Caco-2 (cell line): ENCODE data around the gene SWAP70. TPM values are rescaled to one million over a fixed set of nuclear protein-coding genes. Genes with fewer than 3 reads are reported as not detected.

Experiments
- BruUV-seq: library from RNA; stranded (reverse); fragments of 400-500 nt; replicated peaks from 2 replicates; lab custom pipeline; 2021; lab: Mats Ljungman, UMichigan
- CTCF ChIA-PET: fragments of 300-600 bp; sonication (Branson Sonifier 250); formaldehyde crosslinking; loops from one replicate; lab custom pipeline; 2022; ENCODE audit warnings: antibody characterized with exemption; lab: Charles Lee
- POLR2A ChIA-PET: fragments of 300-600 bp; sonication (Branson Sonifier 250); formaldehyde crosslinking; loops from one replicate; lab custom pipeline; 2022; ENCODE audit warnings: antibody characterized with exemption; lab: Charles Lee
- DNase-seq, 2 experiments: peaks; one replicate each; pipeline versions ENCODE4 v3.0.0 to v3.0.0-alpha.2; 2020 to 2022
- H3K27me3 ChIP-seq: replicated peaks from 2 replicates; pipeline ENCODE4 v1.6.0; 2011; ENCODE audit warnings: low read length; ENCODE audit not compliant: control insufficient read depth, insufficient read depth
- H3K36me3 ChIP-seq: 2 replicates; pipeline ENCODE4 v1.5.1; 2011; ENCODE audit warnings: low read length; ENCODE audit not compliant: control insufficient read depth, insufficient read depth
- H3K4me1 ChIP-seq: fragments of 250-450 bp; sonication (Bioruptor Pico); 2 replicates; pipeline ENCODE4 v1.5.1; 2020; ENCODE audit warnings: mild to moderate bottlenecking
- H3K4me3 ChIP-seq: 2 replicates; pipeline ENCODE4 v1.5.1; 2011; ENCODE audit warnings: low read depth, mild to moderate bottlenecking, control low read depth, low read length
- H3K9me3 ChIP-seq: fragments of 250-450 bp; sonication (Bioruptor Pico); 2 replicates; pipeline ENCODE4 v1.5.1; 2020; ENCODE audit warnings: mild to moderate bottlenecking, moderate library complexity
- H3K27ac Mint-ChIP-seq: one replicate; pipeline ENCODE4 v1.8.0; 2022; ENCODE audit warnings: mixed read lengths; ENCODE audit not compliant: unreplicated experiment
- H3K27me3 Mint-ChIP-seq: one replicate; pipeline ENCODE4 v1.8.0; 2022; ENCODE audit warnings: mixed read lengths; ENCODE audit not compliant: insufficient read depth, unreplicated experiment
- H3K36me3 Mint-ChIP-seq: one replicate; pipeline ENCODE4 v1.8.0; 2022; ENCODE audit warnings: mild to moderate bottlenecking, mixed read lengths; ENCODE audit not compliant: insufficient read depth, unreplicated experiment
- H3K4me1 Mint-ChIP-seq: one replicate; pipeline ENCODE4 v1.8.0; 2022; ENCODE audit warnings: low read depth, mixed read lengths; ENCODE audit not compliant: unreplicated experiment
- H3K4me3 Mint-ChIP-seq: one replicate; pipeline ENCODE4 v1.8.0; 2022; ENCODE audit warnings: mild to moderate bottlenecking, moderate library complexity, mixed read lengths; ENCODE audit not compliant: unreplicated experiment
- H3K9me3 Mint-ChIP-seq: one replicate; pipeline ENCODE4 v1.8.0; 2022; ENCODE audit warnings: mixed read lengths; ENCODE audit not compliant: unreplicated experiment
- intact Hi-C: fragments of 100-400 bp; cut with micrococcal nuclease; formaldehyde crosslinking; loops from one replicate; pipeline ENCODE4 v1.10.0; 2022; ENCODE audit not compliant: unreplicated experiment
- total RNA-seq: library from RNA; stranded (reverse); gene quantifications from 2 replicates; pipeline ENCODE4 v1.2.3, GENCODE V29; 2022
- TF ChIP-seq, protein P1 (sequence below), 2 experiments: fragments of 200-600 bp in 1 of 2; IDR thresholded peaks; 1 replicate in 1 of 2; 2 replicates in 1 of 2; pipeline versions ENCODE4 v1.5.1 to v1.8.0; 2011 to 2022; ENCODE audit warnings: antibody characterized with exemption in 1 of 2, control low read depth in 1 of 2, inconsistent platforms in 1 of 2, low read depth in 1 of 2, low read length in 1 of 2, mild to moderate bottlenecking in 1 of 2, moderate library complexity in 1 of 2; ENCODE audit not compliant: insufficient read depth in 1 of 2, severe bottlenecking in 1 of 2, unreplicated experiment in 1 of 2

The SWAP70 gene
- total RNA-seq, 1 experiment from 2014 or later, result 42.4 TPM

DNA sequence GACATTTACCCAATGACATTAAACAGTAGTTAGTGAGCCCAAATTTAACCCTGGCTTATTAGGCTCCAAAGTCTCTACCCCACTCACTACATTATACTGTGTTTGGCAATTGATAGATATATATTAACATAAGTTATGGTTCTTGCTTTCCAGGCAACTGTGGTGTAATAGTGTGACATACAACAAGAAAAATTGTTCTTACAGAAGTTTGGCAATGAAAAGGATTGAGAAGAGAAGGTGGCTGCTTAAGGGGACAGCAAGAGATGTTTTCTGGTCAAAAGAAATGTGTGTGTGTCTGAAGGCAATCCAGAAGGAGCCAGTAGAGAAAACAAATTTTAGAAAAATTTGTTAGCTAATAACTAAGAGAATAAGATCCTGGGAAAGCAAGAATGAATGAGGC lies 132.4 kb downstream of the SWAP70 start:
- POLR2A ChIA-PET, result no interaction called here

DNA sequence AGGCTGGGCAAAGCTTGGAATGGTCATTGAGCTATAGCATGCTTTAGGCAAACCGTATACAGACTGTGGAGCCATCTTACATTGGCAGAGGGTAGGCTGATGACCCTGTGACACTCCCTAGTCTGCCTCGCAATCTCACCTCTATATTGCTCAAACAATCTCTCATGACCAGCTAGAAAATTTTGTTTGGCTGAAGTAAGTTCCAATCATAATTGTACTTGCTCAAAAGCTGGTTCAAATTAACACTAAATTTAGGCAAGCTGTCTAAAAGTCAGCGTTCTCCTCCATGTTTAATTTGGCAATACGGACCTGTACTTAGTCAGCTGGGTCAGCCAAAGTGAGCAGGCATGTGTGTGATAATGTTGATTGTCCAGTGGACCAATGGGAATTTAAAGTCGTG lies 133.0 kb downstream of the SWAP70 start:
- Histone ChIP-seq H3K27me3 (no peaks in the 10 kb centered on the region), H3K36me3 (peaks cover 1% of the 10 kb centered on the region; the same call in 1 of the 2 replicates), H3K9me3 (no peaks in the 10 kb centered on the region), H3K4me1 (no peaks in the 10 kb centered on the region), H3K4me3 (no peak overlapping the region)
- Mint-ChIP-seq H3K9me3 (no peaks in the 10 kb centered on the region), H3K27me3 (no peaks in the 10 kb centered on the region), H3K4me3 (no peak overlapping the region), H3K36me3 (peaks cover 27% of the 10 kb centered on the region), H3K4me1 (no peaks in the 10 kb centered on the region), H3K27ac (peak overlapping the region; percentile 8)
- ChIA-PET CTCF (no interaction called here), POLR2A (no interaction called here)
- TF ChIP-seq, protein P1, sequence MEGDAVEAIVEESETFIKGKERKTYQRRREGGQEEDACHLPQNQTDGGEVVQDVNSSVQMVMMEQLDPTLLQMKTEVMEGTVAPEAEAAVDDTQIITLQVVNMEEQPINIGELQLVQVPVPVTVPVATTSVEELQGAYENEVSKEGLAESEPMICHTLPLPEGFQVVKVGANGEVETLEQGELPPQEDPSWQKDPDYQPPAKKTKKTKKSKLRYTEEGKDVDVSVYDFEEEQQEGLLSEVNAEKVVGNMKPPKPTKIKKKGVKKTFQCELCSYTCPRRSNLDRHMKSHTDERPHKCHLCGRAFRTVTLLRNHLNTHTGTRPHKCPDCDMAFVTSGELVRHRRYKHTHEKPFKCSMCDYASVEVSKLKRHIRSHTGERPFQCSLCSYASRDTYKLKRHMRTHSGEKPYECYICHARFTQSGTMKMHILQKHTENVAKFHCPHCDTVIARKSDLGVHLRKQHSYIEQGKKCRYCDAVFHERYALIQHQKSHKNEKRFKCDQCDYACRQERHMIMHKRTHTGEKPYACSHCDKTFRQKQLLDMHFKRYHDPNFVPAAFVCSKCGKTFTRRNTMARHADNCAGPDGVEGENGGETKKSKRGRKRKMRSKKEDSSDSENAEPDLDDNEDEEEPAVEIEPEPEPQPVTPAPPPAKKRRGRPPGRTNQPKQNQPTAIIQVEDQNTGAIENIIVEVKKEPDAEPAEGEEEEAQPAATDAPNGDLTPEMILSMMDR (IDR thresholded peaks at IDR 0.05; ENCODE audit: insufficient read depth in 1 of 2, low read depth in 1 of 2, low read length in 1 of 2, severe bottlenecking in 1 of 2, unreplicated experiment in 1 of 2), result no peak
- BruUV-seq, result no TSS peak
- no peak for DNase-seq
- intact Hi-C loops, result no loop called here

More for the DNA sequence above, 132.4 kb downstream of the SWAP70 start:
- no peaks in the 10 kb centered on the region for H3K4me1 Mint-ChIP-seq
- H3K27me3 Mint-ChIP-seq, result no peaks in the 10 kb centered on the region
- H3K36me3 Mint-ChIP-seq, result peaks cover 28% of the 10 kb centered on the region
- DNase-seq, result no peak
- TF ChIP-seq, protein P1 (IDR thresholded peaks at IDR 0.05; ENCODE audit: insufficient read depth in 1 of 2, low read depth in 1 of 2, low read length in 1 of 2, severe bottlenecking in 1 of 2, unreplicated experiment in 1 of 2), result no peak
- no peak overlapping the region for H3K4me3 Mint-ChIP-seq
- Histone ChIP-seq H3K9me3 (no peaks in the 10 kb centered on the region), H3K36me3 (peaks cover 1% of the 10 kb centered on the region; the same call in 1 of the 2 replicates), H3K4me3 (no peak overlapping the region), H3K27me3 (no peaks in the 10 kb centered on the region), H3K4me1 (no peaks in the 10 kb centered on the region)
- CTCF ChIA-PET, result no interaction called here
- peak overlapping the region; percentile 8 for H3K27ac Mint-ChIP-seq
- BruUV-seq, result no TSS peak
- intact Hi-C loops, result no loop called here
- no peaks in the 10 kb centered on the region for H3K9me3 Mint-ChIP-seq

DNA sequence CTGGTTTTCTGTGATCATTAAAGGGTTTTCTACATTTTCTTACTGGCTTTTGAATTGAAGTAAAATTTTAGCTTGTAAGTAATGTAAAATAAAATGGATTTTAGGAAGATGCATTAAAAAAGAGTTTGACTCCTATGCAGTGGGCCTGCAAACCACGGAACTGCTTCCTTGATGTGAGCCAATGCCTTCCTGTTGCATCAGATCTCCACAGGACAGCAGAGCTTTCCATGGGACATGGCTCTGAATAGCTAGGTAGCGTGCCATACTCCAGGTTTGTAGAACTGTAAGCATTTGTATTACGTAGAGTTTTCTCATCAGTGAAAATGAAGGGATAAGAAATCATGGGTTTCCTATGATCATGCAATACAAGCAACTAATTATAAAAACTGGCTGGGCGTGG lies 133.4 kb downstream of the SWAP70 start:
- Mint-ChIP-seq H3K36me3 (peaks cover 27% of the 10 kb centered on the region), H3K4me3 (no peak overlapping the region), H3K9me3 (no peaks in the 10 kb centered on the region), H3K27ac (no peak overlapping the region), H3K27me3 (no peaks in the 10 kb centered on the region), H3K4me1 (peaks cover 2% of the 10 kb centered on the region)
- no peak for DNase-seq
- no TSS peak for BruUV-seq
- Histone ChIP-seq H3K4me1 (0 out of 2 replicates have a peak, but pooled peaks cover 2% of the 10 kb centered on the region), H3K9me3 (no peaks in the 10 kb centered on the region), H3K36me3 (peaks cover 1% of the 10 kb centered on the region; the same call in 1 of the 2 replicates), H3K27me3 (no peaks in the 10 kb centered on the region), H3K4me3 (no peak overlapping the region)
- TF ChIP-seq, protein P1 (IDR thresholded peaks at IDR 0.05; ENCODE audit: insufficient read depth in 1 of 2, low read depth in 1 of 2, low read length in 1 of 2, severe bottlenecking in 1 of 2, unreplicated experiment in 1 of 2), result no peak
- POLR2A ChIA-PET, result no interaction called here
- intact Hi-C loops, result no loop called here
- CTCF ChIA-PET, result no interaction called here
